Suprapubic skin (tissue), 4 donors: Measurements from ENCODE around the gene SERPINE3.

Experiments
- EP300 ChIP-seq: sonication (generic); formaldehyde crosslinking; IDR thresholded peaks from one replicate; pipeline ENCODE4 v1.6.1; 2017; ENCODE audit warnings: antibody characterized with exemption
- POLR2AphosphoS5 ChIP-seq, 3 donors: sonication (generic); formaldehyde crosslinking; IDR thresholded peaks; one replicate each; pipeline ENCODE4 v1.6.1; 2017; ENCODE audit warnings: antibody characterized with exemption in 3 of 3
- TF ChIP-seq, protein P1 (sequence below), 2 donors: fragments of 200-600 bp in 1 of 2; fragments of 450-650 bp in 1 of 2; sonication (generic) in 1 of 2; IDR thresholded peaks; one replicate each; pipeline ENCODE4 v1.5.1; 2016 to 2019; ENCODE audit warnings: antibody characterized with exemption in 2 of 2, mild to moderate bottlenecking in 1 of 2, moderate library complexity in 1 of 2

DNA sequence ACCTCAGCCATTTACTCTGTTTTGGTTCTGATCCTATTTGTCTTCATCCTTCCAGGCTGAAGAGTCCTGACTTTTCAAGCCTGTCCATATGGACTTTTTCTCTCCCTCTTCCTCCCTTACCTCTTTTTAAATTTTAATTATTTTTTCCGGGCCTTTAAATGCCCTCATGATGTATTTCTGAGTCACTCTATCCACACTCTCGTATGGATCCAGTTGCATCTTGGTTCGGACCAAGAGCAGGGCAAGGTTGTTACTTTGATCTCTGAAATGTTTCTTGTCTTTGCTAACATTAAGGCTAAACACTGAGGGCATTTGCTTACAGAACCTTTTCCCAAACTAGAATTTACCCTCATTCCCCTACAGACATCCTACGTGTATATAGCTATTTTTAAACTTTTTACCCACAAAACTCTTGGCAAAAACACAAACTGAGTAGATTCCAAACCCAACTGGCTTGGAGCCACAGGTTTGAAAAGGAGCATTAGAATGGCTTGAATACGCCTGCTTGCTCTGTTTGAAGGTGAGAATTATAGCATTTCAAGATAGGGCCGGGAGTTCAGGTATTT is 47.4 kb upstream of the SERPINE3 start:
- TF ChIP-seq, protein P1, sequence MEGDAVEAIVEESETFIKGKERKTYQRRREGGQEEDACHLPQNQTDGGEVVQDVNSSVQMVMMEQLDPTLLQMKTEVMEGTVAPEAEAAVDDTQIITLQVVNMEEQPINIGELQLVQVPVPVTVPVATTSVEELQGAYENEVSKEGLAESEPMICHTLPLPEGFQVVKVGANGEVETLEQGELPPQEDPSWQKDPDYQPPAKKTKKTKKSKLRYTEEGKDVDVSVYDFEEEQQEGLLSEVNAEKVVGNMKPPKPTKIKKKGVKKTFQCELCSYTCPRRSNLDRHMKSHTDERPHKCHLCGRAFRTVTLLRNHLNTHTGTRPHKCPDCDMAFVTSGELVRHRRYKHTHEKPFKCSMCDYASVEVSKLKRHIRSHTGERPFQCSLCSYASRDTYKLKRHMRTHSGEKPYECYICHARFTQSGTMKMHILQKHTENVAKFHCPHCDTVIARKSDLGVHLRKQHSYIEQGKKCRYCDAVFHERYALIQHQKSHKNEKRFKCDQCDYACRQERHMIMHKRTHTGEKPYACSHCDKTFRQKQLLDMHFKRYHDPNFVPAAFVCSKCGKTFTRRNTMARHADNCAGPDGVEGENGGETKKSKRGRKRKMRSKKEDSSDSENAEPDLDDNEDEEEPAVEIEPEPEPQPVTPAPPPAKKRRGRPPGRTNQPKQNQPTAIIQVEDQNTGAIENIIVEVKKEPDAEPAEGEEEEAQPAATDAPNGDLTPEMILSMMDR (IDR thresholded peaks at IDR 0.05): no peak
- TF ChIP-seq EP300 (no peak), POLR2AphosphoS5 (IDR thresholded peaks at IDR 0.05) (no peak)
